Measurements from ENCODE around the gene NPNT. TPM values are rescaled to one million over a fixed set of nuclear protein-coding genes. Genes with fewer than 3 reads are reported as not detected.
A peak's percentile ranks its signal among the peaks of the same experiment; 100 is the strongest.

NPNT gene
- total RNA-seq, 4 donors from 2014 or later: 43.2 to 87.0 (median 59.4) TPM

DNA sequence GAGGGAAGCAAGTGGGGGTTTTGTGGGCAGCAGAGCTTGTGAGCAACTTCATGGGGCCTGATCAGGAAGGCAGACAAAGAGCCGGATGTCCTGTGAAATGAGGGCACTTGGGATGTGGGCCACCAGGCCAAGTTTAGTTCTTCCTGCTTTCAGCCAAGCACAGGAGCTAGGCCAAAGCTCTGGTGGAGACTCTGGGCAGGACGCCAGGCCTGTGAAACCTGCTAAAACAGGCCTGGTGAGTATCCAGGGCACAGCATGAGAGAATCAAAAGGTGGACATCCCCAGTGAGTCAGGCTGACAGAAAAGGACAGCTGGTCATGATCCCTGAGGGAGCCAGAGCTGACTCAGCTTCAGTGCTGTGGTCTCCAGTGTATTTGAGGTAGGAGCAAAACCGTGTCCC, 95.7 kb downstream of the NPNT start:
- TF ChIP-seq EP300 (IDR thresholded peaks at IDR 0.05): no peak
- TF ChIP-seq POLR2AphosphoS5 (IDR thresholded peaks at IDR 0.05): peak; percentile 46 to 69
- Histone ChIP-seq H3K4me3 (no peak overlapping the region), H3K4me1 (peaks cover 11 to 34% (median 29%) of the 10 kb centered on the region in 4 donors), H3K9me3 (no peaks in the 10 kb centered on the region), H3K27ac (replicated peaks in 1 of 4) (peak overlapping the region; percentile 59 to 64 (median 60)), H3K27me3 (no peaks in the 10 kb centered on the region), H3K36me3 (no peaks in the 10 kb centered on the region)
- DNase-seq (ENCODE audit: extremely low spot score): no peak
- WGBS: 28% methylated on average over 3 of the region's 3 CpGs
- intact Hi-C loops (cut with DNase I): no loop called here

DNA sequence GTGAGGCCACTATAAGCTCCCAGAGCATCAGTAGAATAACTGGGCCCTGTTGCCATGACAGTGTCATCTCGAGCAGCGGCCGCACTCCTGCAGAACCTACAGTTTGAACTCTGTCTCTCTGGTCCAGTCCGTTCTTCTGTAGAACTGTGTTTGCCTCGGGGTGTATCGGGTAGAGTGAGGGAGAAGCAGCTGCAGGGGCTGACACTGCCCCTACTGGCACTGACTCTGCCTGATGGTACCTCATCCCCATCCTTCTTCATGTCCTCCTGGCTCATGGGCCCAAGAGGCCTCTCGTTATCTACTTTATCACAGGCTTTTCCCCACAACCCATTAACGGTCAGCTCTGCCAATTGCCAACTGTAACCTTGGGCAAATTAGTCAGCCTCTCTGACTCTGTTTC, 96.5 kb downstream of the NPNT start:
- Histone ChIP-seq H3K9me3 (no peaks in the 10 kb centered on the region), H3K27ac (replicated peaks in 1 of 4) (peak overlapping the region; percentile 59 to 64 (median 60)), H3K36me3 (no peaks in the 10 kb centered on the region), H3K4me1 (peaks cover 11 to 34% (median 29%) of the 10 kb centered on the region in 4 donors), H3K27me3 (no peaks in the 10 kb centered on the region), H3K4me3 (no peak overlapping the region)
- TF ChIP-seq POLR2AphosphoS5 (IDR thresholded peaks at IDR 0.05) (no peak), POLR2A (IDR thresholded peaks at IDR 0.05; ENCODE audit: low read depth) (no peak), EP300 (IDR thresholded peaks at IDR 0.05) (no peak)
- TF ChIP-seq, protein P1, sequence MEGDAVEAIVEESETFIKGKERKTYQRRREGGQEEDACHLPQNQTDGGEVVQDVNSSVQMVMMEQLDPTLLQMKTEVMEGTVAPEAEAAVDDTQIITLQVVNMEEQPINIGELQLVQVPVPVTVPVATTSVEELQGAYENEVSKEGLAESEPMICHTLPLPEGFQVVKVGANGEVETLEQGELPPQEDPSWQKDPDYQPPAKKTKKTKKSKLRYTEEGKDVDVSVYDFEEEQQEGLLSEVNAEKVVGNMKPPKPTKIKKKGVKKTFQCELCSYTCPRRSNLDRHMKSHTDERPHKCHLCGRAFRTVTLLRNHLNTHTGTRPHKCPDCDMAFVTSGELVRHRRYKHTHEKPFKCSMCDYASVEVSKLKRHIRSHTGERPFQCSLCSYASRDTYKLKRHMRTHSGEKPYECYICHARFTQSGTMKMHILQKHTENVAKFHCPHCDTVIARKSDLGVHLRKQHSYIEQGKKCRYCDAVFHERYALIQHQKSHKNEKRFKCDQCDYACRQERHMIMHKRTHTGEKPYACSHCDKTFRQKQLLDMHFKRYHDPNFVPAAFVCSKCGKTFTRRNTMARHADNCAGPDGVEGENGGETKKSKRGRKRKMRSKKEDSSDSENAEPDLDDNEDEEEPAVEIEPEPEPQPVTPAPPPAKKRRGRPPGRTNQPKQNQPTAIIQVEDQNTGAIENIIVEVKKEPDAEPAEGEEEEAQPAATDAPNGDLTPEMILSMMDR (IDR thresholded peaks at IDR 0.05): no peak
- intact Hi-C loops (cut with DNase I): no loop called here
- no peak for DNase-seq (ENCODE audit: extremely low spot score)
- 95% methylated on average over 8 of the region's 8 CpGs for WGBS

DNA sequence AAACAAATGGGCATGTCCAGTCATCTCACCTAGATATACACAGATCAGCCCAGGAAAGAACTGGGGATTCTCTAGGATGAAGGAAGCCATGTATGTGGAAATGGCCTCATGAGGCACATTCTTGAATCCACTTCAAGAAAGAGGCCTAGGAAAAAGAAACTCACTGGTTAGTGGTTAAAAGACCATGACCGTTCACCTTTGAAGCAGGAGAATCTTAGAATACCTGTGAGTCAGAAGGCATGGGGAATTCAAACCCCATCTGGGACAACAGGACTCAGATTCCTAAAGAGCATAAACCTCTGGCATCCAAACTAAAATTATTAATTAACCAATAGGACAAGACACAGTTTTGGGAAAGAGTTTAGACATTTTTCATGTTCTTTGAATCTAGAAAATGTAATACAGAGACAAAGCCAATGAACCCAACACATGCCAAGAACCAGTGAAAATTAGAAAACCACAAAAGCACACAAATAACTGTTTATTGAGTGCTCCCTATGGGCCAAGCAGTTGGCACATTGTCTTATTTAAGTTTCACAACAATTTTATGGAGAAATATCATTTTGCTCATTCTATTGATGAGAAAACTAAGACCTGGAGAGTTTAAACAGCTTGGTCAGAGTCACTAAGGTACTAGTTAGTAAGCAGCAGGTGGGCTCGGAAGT, 97.5 kb downstream of the NPNT start:
- WGBS: 94% methylated on average over 2 of the region's 2 CpGs

DNA sequence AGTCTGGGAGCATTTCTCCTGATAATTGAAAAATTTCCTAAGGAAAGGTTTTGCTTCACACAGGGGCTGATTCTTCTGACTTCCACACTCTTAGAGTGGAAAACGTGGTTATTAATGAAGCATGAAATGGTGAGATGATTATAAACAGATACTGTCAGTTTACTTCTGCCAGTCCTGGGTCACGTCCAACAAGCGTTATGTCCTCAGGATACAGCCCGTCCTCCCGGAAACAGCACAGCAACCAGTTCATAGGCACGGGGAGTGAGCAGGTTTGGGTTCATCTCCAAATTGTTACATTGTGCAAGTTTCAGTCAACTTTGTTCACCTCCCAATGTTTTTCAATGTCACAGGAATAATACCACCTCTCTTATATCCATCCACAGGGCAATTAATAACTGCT, 98.8 kb downstream of the NPNT start:
- TF ChIP-seq, protein P1 (IDR thresholded peaks at IDR 0.05): no peak
- TF ChIP-seq POLR2AphosphoS5 (IDR thresholded peaks at IDR 0.05) (no peak), EP300 (IDR thresholded peaks at IDR 0.05) (no peak), POLR2A (IDR thresholded peaks at IDR 0.05; ENCODE audit: low read depth) (no peak)
- Histone ChIP-seq H3K4me1 (peaks cover 11 to 33% (median 29%) of the 10 kb centered on the region in 4 donors), H3K9me3 (no peaks in the 10 kb centered on the region), H3K36me3 (no peaks in the 10 kb centered on the region), H3K4me3 (no peak overlapping the region), H3K27me3 (no peaks in the 10 kb centered on the region), H3K27ac (replicated peaks in 1 of 4) (no peak overlapping the region)
- DNase-seq (ENCODE audit: extremely low spot score): no peak
- intact Hi-C loops (cut with DNase I): no loop called here
- 57% methylated on average over 6 of the region's 6 CpGs for WGBS

More for the DNA sequence above, 97.5 kb downstream of the NPNT start:
- Histone ChIP-seq H3K36me3 (no peaks in the 10 kb centered on the region), H3K27me3 (no peaks in the 10 kb centered on the region), H3K9me3 (no peaks in the 10 kb centered on the region), H3K27ac (replicated peaks in 1 of 4) (no peak overlapping the region), H3K4me3 (no peak overlapping the region), H3K4me1 (peaks cover 11 to 34% (median 29%) of the 10 kb centered on the region in 4 donors)
- TF ChIP-seq, protein P1 (IDR thresholded peaks at IDR 0.05): no peak
- DNase-seq (ENCODE audit: extremely low spot score): no peak
- intact Hi-C loops (cut with DNase I): no loop called here

DNA sequence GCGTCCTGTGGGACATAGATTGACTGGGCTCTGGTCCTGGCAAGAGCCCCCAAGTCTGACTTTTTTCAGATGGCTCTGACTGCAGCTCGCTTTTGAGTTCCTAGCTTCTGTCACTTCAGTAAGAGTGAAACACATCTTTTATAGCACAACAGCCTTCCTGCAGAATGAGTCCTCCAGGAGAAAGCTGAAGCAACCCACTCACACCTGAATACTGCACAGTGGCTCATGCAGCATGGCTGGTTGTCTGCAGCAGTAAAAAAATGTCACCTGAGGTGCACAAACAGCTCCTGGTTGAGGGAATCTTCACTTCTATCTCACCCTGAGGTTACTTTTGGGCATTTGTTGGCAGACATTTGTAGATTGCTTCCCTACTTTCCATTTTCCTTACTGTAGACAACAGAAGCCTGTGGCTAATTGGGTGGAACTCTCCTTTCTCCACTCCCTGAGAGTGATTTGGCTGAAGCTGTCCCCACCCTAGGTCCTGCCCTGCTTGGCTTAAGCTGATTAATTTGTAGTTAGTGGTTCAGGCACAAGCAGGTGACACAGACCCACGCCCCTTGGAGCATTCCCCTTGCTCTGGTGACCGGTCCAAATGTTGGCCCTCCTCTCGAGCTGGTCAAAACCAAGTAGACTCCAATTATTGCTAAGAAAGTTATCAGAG, 99.7 kb downstream of the NPNT start:
- Histone ChIP-seq H3K4me3 (no peak overlapping the region), H3K4me1 (peaks cover 8 to 30% (median 26%) of the 10 kb centered on the region in 4 donors), H3K9me3 (no peaks in the 10 kb centered on the region), H3K27ac (replicated peaks in 1 of 4) (no peak overlapping the region), H3K27me3 (no peaks in the 10 kb centered on the region), H3K36me3 (no peaks in the 10 kb centered on the region)
- whole genome bisulfite sequencing: 69% methylated on average over 5 of the region's 5 CpGs
- TF ChIP-seq POLR2AphosphoS5 (IDR thresholded peaks at IDR 0.05) (no peak), POLR2A (IDR thresholded peaks at IDR 0.05; ENCODE audit: low read depth) (no peak), EP300 (IDR thresholded peaks at IDR 0.05) (no peak)
- TF ChIP-seq, protein P1 (IDR thresholded peaks at IDR 0.05): no peak
- DNase-seq (ENCODE audit: extremely low spot score): no peak
- intact Hi-C loops (cut with DNase I): no loop called here
